HUES48 (cell line): ENCODE results near the gene ERC1.

Experiments
- H3K27ac ChIP-seq: one replicate; pipeline ENCODE4 v1.7.0; 2013; ENCODE audit warnings: low read depth, low read length, inconsistent platforms
- H3K27me3 ChIP-seq: 2 replicates; pipeline ENCODE4 v1.6.1; 2013; ENCODE audit warnings: mild to moderate bottlenecking, low read length; ENCODE audit not compliant: control insufficient read depth, insufficient read depth
- H3K36me3 ChIP-seq: 2 replicates; pipeline ENCODE4 v1.6.1; 2013; ENCODE audit warnings: low read length; ENCODE audit not compliant: control insufficient read depth, insufficient read depth
- H3K4me1 ChIP-seq: 2 replicates; pipeline ENCODE4 v1.6.1; 2013; ENCODE audit warnings: mild to moderate bottlenecking, low read length; ENCODE audit not compliant: control insufficient read depth, insufficient read depth
- H3K4me3 ChIP-seq: 2 replicates; pipeline ENCODE4 v1.5.1; 2013; ENCODE audit warnings: mild to moderate bottlenecking, low read depth, low read length
- H3K9ac ChIP-seq: 2 replicates; pipeline ENCODE4 v1.6.1; 2013; ENCODE audit warnings: mild to moderate bottlenecking, low read depth, low read length, moderate library complexity
- H3K9me3 ChIP-seq: 2 replicates; pipeline ENCODE4 v1.6.1; 2013; ENCODE audit warnings: low read length; ENCODE audit not compliant: control insufficient read depth, insufficient read depth

The ERC1 gene

DNA sequence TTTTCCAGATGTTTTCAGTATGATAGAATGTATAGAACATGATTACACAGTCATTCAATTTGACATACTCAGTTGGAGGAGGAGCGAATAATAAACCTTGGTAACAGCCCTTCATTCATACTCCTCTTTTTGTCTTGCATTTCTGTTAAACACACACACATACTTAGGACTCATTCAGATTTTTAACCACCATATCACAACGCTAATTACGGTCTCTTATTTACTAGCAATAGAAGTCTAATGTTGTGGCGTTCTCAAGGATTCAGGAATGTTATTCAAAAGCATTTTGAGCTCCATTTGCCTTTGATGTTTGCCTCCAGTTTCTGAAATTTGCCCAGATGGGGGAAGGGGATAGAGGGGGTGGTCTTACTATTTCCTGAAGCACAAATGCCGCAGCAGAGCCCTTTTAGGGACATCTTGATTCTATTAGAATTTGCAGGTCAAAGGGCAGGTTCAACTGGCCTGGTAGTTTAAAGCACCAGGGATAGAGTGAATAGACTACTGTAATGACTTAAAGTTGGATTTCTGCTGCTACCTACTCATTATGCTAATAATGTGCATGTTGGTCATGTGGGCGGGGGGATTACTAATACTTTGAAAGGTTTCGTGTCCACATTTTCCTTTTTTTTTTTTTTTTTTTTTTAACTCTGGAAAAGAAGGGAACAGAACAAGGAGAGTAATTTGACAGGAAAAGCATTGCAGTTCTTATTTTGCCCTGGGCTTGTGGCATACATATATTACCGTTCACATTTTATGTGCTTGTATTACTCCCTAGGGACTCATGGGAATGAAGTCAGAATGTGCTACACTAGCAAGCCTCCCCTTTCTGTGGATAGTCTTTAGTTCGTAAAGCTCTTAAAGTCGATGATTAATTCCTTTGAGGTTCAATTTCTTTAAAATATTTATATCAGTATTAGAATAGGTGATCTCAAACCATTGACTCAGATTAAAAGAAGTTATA is 376.6 kb downstream of the ERC1 start:
- H3K9ac ChIP-seq, result no peak overlapping the region
- H3K27me3 ChIP-seq, result no peaks in the 10 kb centered on the region
- no peak overlapping the region for H3K27ac ChIP-seq

DNA sequence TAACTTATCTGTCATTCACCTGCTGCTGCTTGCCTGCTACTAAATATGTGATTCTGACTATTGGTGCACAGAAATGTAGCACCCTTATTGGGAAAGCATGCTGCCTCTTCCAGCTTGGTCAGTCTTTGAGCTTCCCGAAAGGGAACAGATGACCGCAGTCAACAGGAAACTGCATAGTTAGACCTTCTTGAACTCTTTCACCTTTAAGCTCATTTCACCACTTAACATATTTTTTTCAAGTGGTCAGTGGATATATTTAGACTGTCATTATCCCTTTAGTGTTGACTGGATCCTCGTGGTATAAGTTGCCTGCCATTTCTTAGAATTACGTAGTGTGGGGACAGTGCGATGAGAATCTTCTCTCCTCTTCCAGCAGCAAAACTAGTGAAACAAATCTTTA is 378.4 kb downstream of the ERC1 start:
- Histone ChIP-seq H3K4me3 (no peak overlapping the region), H3K36me3 (0 out of 2 replicates have a peak, but pooled peaks cover 7% of the 10 kb centered on the region), H3K27ac (no peak overlapping the region), H3K9me3 (no peaks in the 10 kb centered on the region), H3K27me3 (no peaks in the 10 kb centered on the region), H3K9ac (no peak overlapping the region), H3K4me1 (peaks cover 23% of the 10 kb centered on the region)

More for the DNA sequence above, 376.6 kb downstream of the ERC1 start:
- 0 out of 2 replicates have a peak, but pooled peaks cover 6% of the 10 kb centered on the region for H3K36me3 ChIP-seq
- peaks cover 23% of the 10 kb centered on the region for H3K4me1 ChIP-seq
- H3K9me3 ChIP-seq, result no peaks in the 10 kb centered on the region
- H3K4me3 ChIP-seq, result no peak overlapping the region

DNA sequence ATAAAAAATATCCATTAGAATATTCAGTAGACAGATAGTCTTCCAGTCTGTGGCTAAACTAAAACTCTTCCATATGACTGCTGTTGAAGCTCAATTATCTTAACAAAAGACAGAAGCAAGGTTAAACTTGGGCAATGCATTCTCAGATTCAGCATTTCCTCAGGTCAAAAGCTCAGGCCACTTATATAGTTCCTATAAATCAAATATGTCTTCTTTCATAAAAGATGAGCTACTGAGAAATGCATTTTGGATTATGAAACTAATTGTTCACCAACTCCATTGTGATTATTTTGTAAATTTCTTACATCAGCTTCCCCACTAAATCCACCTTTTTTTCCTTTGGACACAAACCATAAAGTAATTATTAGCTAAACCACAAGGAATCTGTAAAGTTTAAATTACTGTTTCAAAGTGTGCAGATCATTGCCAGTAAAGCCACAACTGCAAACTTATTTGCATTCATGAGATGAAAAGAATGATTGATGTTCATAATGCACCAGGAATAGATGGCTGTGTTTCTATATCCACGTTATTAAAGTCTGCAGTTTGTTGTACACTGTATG is 379.0 kb downstream of the ERC1 start:
- Histone ChIP-seq H3K9me3 (no peaks in the 10 kb centered on the region), H3K4me1 (peaks cover 23% of the 10 kb centered on the region), H3K27ac (no peak overlapping the region), H3K27me3 (no peaks in the 10 kb centered on the region), H3K9ac (no peak overlapping the region), H3K36me3 (0 out of 2 replicates have a peak, but pooled peaks cover 13% of the 10 kb centered on the region), H3K4me3 (no peak overlapping the region; the same call in 1 of the 2 replicates)

DNA sequence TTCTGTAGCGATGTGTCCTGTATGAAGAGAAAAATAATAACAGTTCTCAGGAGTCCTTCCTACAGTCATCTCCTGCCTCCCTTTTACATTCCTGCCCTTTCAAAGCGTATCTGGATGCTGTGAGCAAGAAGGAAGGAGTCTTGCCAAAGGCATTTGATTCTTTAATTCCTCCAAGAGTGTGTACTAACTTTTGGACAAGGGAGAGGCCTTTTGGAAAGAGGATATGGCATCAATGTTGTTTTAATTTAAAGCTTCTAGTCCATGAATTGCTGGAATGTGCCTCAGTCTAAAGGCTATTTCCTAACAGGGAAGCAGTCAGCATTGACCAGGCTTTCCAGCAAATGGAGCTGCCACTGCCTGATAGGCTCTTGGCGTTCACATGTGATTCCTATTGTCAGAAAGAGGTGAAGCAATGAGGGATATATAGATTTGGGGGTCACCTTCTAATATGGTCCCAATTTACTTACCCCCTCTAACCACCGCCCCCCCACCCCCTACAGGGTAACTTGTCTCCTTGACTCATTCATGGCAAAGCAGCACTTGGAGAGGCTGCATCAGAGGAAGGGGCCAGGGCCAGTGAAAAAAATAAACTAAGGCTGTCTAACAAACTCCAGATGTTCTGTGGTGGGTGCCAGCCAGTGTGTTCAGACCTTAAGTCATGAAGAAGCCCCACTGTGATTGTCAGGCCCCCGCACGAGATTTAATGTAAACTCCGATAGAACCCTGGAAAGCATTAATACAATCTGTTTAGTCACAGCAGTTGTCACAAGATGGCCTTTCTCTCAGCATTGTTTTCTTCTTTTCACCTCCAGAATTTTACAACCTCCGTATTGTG is 383.1 kb downstream of the ERC1 start:
- H3K9ac ChIP-seq, result no peak overlapping the region

DNA sequence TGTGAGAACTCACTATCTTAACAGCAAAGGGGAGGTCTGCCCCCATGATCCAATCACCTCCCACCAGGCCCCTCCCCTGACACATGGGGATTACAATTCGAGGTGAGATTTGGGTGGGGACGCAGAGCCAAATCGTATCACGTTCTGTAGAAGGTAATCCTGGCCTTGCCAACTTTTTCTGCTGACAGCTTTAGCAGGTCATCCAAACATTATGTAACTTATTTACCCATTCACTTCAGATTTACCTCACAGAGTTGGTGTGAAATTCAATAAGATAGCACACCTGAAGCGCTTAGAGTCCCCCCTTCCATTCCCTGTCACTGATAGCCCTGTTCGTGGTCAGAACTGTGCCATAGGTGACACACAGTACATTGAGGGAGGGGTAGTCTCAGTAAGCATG is 384.3 kb downstream of the ERC1 start:
- Histone ChIP-seq H3K9me3 (no peaks in the 10 kb centered on the region), H3K27ac (no peak overlapping the region), H3K36me3 (0 out of 2 replicates have a peak, but pooled peaks cover 13% of the 10 kb centered on the region), H3K9ac (no peak overlapping the region), H3K27me3 (no peaks in the 10 kb centered on the region), H3K4me1 (peaks cover 4% of the 10 kb centered on the region; the same call in 1 of the 2 replicates), H3K4me3 (no peak overlapping the region)

More for the DNA sequence above, 383.1 kb downstream of the ERC1 start:
- Histone ChIP-seq H3K9me3 (no peaks in the 10 kb centered on the region), H3K27me3 (no peaks in the 10 kb centered on the region), H3K27ac (no peak overlapping the region), H3K36me3 (0 out of 2 replicates have a peak, but pooled peaks cover 13% of the 10 kb centered on the region), H3K4me1 (peaks cover 11% of the 10 kb centered on the region), H3K4me3 (no peak overlapping the region)

DNA sequence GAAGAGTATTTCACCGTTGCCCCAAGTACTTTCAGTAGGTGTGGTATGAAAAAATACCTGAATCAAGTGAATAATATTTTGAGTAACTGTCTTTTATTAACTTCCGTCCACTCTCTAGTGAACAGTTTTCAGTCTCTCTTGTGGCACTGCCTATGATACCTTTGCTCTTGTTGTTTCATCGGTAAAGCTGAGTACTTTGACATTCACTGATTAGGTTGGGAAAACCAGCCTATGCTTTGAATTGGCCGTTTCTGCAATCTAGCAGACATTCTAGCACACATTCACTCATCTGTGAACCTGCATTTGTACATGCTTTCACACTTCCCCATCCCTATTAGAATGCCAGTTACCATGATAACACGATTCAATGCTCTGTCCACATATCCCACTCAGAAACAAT is 386.1 kb downstream of the ERC1 start:
- H3K9me3 ChIP-seq, result no peaks in the 10 kb centered on the region
- H3K4me1 ChIP-seq, result peaks cover 6% of the 10 kb centered on the region; the same call in 1 of the 2 replicates
- no peak overlapping the region for H3K4me3 ChIP-seq
- no peak overlapping the region for H3K9ac ChIP-seq
- H3K36me3 ChIP-seq, result 0 out of 2 replicates have a peak, but pooled peaks cover 9% of the 10 kb centered on the region
- H3K27ac ChIP-seq, result no peak overlapping the region
- H3K27me3 ChIP-seq, result no peaks in the 10 kb centered on the region

DNA sequence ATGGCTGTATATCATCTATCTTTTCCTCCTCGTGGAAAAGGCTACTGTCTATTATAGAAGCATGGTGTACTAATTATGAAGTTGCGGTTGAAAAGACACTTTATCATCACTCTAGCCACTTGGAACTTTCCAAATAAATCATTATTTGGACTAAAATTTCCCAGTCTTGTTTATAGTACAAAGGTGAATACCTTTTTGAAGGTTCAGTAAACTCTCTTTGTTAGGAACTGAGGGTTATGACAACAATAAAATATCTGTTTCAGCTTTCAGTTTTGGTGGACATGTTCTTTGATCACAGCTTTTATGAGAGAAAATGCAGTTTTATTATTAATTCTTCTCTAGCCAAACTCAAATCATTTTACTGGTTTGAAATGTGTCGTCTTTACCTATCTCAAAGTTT is 386.7 kb downstream of the ERC1 start:
- Histone ChIP-seq H3K9me3 (no peaks in the 10 kb centered on the region), H3K36me3 (0 out of 2 replicates have a peak, but pooled peaks cover 6% of the 10 kb centered on the region)

DNA sequence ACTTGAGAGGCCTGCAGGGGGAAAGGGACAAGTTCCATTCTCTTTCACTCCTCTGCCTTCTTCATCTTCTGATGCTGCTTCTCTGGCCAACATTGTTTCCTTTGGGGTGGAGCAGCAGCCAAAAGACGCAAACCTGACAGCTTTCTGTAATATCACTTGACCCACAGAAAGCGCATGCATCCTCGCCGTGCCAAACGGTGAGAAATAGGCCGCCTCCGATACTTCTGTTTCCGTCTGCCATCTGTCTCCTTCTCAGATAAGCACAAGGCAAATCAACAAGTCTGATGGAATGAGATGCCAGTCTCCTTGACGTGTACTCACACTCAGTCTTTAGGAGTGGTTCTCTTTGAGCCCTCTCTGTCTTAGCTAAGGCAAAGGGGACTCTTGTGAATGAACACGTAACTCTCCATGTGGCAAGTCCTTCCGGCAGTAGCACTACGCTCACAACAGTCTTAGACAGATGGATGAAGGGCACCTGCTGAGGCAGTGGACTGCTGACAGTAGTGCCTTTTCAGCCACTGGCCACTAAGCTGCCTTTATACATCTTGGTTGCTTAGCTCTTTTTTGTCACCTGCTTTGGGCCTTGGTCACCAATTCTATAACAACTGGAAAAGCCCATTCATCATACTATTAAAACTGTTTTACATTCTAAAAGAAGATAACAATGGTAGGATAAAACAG is 389.3 kb downstream of the ERC1 start:
- no peak overlapping the region for H3K27ac ChIP-seq
- H3K27me3 ChIP-seq, result no peaks in the 10 kb centered on the region
- no peaks in the 10 kb centered on the region for H3K36me3 ChIP-seq
- H3K9me3 ChIP-seq, result peaks cover 4% of the 10 kb centered on the region; the same call in 1 of the 2 replicates
- H3K4me1 ChIP-seq, result peaks cover 6% of the 10 kb centered on the region; the same call in 1 of the 2 replicates
- no peak overlapping the region for H3K4me3 ChIP-seq
- no peak overlapping the region for H3K9ac ChIP-seq

More for the DNA sequence above, 386.7 kb downstream of the ERC1 start:
- Histone ChIP-seq H3K9ac (no peak overlapping the region), H3K4me3 (no peak overlapping the region), H3K27me3 (no peaks in the 10 kb centered on the region), H3K27ac (no peak overlapping the region), H3K4me1 (peaks cover 6% of the 10 kb centered on the region; the same call in 1 of the 2 replicates)

DNA sequence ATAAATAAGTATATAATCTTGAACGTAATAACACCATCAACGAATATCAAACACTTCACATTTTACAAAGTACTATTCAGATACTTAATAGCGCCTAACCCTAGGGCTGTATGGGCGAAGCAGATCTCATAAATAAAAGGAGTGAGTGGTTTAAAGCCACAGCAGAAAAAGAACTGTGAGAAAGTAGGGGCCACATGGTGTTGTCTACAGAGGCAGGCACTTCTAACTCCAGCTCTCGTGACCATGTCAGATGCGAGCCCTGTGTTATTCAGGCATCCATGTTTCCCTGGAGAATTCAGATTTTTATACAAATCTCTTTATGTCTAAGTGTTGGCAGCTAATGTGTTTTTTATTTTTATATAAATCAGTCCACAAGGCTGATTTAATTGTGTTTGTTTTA is 391.1 kb downstream of the ERC1 start:
- H3K4me3 ChIP-seq, result no peak overlapping the region
- peaks cover 9% of the 10 kb centered on the region; the same call in 1 of the 2 replicates for H3K9me3 ChIP-seq
- no peaks in the 10 kb centered on the region for H3K27me3 ChIP-seq
- no peak overlapping the region for H3K9ac ChIP-seq
- peaks cover 6% of the 10 kb centered on the region; the same call in 1 of the 2 replicates for H3K4me1 ChIP-seq
- H3K27ac ChIP-seq, result no peak overlapping the region
- H3K36me3 ChIP-seq, result no peaks in the 10 kb centered on the region

DNA sequence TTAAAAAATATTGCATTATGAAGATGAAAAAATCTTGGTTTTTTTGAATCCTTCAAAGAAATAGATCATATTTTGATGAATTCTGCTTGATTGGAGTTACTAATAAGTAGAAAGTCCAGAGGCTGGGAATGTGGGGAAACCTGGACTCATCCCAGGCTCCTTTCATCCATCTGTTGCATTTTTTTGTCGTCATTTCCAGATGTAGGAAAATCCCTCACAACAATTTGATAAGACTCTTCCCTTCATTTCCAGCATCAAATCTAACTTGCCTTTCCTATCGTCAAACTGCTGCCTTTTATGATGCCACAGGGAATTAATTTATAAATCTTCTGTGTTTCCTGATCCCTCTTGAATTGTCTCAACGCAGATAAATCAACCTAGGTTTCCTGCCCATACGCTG is 391.8 kb downstream of the ERC1 start:
- Histone ChIP-seq H3K4me1 (peaks cover 6% of the 10 kb centered on the region; the same call in 1 of the 2 replicates), H3K9ac (no peak overlapping the region), H3K27ac (no peak overlapping the region), H3K9me3 (peaks cover 16% of the 10 kb centered on the region), H3K36me3 (0 out of 2 replicates have a peak, but pooled peaks cover 4% of the 10 kb centered on the region), H3K27me3 (no peaks in the 10 kb centered on the region), H3K4me3 (no peak overlapping the region)
